HUDEP-2 (cell line): ENCODE data around the gene ADM5.
A peak's percentile ranks its signal among the peaks of the same experiment; 100 is the strongest.

ENCODE experiments used
- DNase-seq, 76 experiments: peaks; one replicate each; lab custom pipeline; 2025; ENCODE audit not compliant: unreplicated experiment in 76 of 76; lab: John Stamatoyannopoulos, UW

Gene ADM5, protein sequence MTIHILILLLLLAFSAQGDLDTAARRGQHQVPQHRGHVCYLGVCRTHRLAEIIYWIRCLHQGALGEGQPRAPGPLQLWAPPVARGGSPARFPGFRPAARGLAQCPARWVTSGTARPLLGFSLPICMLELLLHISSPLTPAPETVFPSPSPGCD

DNA sequence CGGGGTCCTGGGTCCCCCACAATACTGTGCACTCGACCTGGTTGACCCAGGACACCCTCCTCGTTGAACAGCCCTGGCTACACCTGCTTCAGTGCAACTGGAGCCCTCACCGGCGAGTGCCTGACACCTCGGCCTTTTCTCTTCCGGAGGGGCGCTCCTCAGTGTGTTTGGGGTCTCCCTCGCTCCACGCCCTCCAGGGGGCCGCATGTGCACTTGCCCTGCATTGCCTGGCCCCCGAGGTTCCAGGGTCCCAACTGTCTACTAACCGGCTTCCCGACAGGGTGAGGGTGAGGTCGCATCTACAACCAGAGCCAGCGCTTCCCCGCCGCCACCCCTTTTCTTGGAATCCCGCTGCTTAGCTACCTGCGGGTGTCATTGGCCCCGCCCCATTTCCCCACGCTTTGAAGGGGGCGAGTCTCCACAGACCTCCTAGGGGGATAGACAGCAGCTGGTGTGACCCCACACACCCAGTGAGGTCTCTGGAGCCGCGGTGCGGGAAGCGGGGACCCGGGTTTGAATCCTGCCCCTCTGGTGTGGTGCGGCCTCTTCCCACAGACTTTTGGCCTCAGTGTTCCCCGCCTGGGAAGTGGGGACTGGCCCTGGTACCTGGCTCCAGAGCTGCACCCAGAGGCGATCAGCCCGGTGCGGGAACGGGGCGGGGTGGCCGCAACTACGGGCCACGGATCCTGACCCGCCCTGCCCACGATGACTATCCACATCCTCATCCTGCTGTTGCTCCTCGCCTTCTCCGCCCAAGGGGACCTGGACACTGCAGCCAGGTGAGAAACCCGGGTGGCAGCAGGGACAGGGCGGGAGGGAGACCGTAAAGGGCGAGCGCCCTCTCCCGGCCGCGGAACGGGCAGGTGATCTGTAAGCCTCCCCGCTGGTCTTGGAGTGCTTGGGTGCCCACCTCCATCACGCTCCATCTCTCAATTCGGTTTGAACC is at the start of gene ADM5:
ADM5 (plus strand) TSS at position 462 of the 946 bp plus-strand sequence; CDS start at position 706, 244 bp downstream.
- no peak for DNase-seq

DNA sequence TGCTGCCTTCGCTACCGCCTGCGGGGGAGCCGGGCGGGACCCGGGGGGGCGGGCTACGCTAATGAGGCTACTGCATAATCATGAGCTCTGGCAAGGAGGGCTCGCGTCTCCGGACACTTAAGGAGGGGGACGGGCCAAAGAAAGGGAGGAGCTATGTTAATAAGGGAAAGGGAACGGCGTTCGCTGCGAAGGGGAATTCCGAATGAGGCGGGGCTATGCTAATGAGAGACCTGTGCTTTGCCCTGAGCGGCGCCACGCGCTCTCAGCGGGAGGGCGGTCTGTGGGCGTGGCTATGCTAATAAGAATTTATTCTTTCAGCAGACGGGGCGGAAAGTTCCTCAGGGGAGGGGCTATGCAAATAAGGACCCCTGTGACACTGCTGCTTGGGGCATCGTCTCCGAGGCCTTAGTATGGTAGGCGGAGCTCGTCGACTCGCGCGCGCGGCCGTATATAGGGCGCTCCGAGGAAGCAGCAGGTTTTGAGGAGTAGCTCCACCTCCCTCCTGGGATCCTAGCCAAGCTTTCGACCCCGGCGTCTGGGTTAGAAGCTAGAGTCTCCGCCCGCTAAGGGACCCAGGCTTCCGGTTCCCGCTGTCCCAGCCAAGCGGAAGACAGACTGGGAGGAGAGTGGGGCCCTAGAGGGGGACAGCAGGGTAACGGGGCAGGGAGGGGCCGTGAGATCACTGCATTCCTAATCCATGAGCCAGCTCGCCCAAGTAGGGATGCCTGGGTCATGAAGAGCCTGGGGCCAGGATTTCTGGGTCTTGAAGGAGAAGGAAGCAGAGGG is 49.1 kb upstream of the ADM5 start, which contains the start of gene RRAS:
RRAS (minus strand) TSS at position 31 of the 786 bp plus-strand sequence. CDS start 45 bp downstream, outside the sequence.
- peak; percentile 85 to 100 (median 100) for DNase-seq

DNA sequence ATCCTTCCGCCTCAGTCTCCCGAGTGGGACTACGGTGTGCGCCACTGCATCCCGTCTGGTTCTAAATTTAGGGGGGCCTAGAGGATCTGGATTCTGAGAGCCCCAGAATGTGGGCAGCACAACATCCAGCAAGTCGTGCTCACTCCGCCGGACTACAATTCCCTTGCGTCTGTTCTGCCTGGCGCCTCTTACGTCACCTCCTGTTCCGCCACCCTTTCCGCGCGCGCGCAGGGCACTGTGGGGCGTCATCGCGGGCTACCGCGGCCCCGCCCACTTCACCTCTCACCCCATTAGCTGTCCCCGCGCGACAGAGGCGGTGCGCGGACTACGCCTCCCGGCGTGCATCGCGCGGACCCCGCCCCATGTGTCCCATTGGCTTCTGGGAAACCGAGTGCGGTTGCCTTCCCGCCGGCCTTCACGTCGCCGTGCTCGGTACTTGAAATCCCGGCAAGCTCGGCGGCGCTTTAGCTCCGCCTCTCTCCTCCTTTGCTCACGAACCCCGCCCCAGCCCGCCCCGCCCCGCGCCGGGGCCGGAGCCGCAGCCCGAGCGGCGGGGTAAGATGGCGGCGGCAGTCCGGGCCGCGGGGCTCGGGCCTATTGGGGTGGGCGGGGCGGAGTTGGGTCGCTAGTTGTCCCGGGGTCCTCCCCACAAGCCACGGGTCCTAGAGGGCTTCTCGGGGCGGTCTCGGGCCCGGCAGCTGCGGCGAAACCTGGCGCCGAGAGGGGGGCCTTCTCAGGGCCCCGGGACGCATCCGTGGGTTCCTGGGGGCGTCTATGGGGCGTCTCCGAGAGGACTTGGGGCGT is 47.5 kb upstream of the ADM5 start, which contains the start of gene SCAF1:
SCAF1 (plus strand) TSS at position 522 of the 804 bp plus-strand sequence. CDS start 2,818 bp downstream, outside the sequence.
- peak; percentile 84 to 100 (median 100) for DNase-seq

- DNase-seq: peak in 1 of 76 experiments; percentile 35
Observed at GRCh38 chr19:49642492-49643035, 46.8 kb upstream of the ADM5 start.

- DNase-seq: peak in 50 of 76 experiments; percentile 15 to 69 (median 38)
Observed at GRCh38 chr19:49643466-49643865, 45.9 kb upstream of the ADM5 start.

DNA sequence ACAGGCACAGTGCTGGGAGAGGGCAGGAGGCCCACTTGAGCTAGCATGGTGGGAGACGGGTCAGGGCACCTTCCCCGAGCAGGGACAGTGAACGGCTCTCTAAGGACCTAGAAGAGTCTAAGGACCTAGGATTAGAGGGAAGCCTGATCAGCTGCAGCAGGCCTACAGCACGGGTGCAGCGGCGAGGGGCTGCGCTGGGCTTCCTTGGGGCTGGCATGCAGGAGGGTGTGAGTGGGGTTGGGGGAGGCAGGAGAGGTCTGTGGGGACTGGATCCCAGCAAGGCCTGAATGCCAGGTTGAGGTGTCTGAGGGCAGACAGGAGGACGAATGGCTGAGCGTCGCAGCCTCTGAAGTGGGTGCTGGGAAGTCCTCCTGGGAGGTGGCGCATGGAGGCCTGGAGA is 43.8 kb upstream of the ADM5 start:
- DNase-seq: no peak

DNA sequence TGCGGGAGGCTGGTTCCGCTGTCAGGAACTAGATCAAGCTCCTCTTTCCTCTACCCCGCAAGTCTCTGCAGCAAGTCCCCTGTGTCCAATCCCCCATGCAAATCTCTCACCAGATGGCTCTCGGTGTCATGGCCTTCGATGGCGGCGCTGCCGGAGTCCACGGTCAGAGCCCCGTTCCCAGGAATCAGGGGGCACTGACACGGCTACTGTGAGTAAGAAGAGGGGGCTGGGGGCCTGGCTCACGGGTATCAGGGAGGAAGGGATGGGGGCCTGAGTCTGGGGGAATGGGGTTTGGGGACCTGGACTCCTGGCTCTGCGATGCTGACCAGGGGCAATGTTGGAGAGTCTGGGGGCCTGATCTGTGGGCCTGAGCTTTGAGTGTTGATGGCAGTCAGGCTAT is 43.4 kb upstream of the ADM5 start:
- no peak for DNase-seq

DNA sequence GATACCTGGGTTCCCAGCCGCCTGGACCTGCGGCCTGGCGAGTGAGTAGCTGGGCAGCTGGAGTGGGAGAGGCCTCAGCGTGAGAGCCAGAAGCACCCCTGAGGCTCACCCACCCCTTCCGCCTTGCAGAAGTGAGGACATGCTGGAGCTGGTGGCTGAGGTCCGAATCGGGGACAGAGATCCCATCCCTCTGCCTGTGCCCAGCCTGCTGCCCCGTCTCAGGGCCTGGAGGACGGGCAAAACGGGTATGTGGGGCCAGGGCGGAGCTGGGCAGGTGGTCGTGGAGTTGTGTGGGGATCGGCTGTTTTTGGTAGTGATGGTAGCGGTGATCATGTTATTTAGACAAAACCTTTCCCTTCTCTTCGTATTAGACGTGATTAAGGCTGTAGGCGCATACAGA is 42.8 kb upstream of the ADM5 start:
- no peak for DNase-seq

DNA sequence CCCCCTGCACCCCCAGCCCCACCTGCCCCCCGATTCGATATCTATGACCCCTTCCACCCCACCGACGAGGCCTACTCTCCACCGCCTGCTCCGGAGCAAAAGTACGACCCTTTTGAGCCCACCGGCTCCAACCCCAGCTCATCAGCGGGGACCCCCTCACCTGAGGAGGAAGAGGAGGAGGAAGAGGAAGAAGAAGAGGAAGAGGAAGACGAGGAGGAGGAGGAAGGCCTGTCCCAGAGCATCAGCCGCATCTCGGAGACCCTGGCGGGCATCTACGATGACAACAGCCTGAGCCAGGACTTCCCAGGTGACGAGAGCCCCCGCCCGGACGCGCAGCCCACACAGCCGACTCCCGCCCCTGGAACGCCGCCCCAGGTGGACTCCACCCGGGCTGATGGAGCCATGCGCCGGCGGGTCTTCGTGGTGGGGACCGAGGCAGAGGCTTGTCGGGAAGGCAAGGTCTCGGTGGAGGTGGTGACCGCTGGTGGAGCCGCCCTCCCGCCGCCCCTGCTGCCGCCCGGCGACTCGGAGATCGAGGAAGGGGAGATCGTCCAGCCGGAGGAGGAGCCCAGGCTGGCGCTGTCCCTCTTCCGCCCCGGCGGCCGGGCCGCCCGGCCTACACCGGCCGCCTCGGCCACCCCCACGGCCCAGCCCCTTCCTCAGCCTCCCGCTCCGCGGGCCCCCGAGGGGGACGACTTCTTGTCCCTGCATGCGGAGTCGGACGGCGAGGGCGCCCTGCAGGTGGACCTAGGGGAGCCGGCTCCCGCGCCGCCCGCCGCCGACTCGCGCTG is 38.2 kb upstream of the ADM5 start:
- no peak for DNase-seq

DNA sequence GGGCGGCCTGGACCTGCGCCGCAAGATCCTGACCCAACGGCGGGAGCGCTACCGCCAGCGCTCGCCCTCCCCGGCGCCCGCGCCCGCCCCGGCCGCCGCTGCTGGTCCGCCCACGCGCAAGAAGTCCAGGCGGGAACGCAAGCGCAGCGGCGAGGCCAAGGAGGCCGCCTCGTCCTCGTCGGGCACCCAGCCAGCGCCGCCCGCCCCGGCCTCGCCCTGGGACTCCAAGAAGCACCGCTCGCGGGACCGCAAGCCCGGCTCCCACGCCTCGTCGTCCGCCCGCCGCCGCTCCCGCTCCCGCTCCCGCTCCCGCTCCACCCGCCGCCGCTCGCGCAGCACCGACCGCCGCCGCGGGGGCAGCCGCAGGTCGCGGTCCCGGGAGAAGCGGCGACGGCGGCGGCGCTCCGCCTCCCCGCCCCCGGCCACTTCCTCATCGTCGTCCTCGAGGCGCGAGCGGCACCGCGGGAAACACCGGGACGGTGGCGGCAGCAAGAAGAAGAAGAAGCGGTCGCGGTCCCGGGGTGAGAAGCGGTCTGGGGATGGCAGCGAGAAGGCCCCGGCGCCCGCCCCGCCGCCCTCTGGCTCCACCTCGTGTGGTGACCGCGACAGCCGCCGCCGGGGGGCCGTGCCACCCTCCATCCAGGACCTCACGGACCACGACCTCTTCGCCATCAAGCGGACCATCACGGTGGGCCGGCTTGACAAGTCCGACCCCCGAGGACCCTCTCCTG is 37.4 kb upstream of the ADM5 start:
- DNase-seq: no peak

DNA sequence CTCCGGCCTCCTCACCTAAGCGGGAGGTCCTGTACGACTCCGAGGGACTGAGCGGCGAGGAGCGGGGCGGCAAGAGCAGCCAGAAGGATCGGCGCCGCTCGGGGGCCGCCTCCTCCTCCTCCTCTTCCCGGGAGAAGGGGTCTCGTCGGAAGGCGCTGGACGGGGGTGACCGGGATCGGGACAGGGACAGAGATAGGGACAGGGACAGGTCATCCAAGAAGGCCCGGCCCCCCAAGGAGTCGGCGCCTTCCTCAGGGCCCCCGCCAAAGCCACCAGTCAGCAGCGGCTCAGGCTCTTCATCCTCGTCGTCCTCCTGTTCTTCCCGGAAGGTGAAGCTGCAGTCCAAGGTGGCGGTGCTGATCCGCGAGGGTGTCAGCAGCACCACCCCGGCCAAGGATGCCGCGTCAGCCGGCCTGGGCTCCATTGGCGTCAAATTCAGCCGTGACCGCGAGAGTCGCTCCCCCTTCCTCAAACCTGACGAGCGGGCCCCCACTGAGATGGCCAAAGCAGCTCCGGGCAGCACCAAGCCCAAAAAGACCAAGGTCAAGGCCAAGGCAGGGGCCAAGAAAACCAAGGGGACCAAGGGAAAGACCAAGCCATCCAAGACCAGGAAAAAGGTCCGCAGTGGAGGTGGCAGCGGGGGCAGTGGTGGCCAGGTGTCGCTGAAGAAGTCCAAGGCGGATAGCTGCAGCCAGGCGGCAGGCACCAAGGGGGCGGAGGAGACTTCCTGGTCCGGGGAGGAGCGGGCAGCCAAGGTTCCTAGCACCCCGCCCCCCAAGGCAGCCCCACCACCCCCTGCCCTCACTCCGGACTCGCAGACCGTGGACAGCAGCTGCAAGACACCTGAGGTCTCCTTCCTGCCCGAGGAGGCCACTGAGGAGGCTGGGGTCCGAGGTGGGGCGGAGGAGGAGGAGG is 36.6 kb upstream of the ADM5 start:
- DNase-seq: no peak

- no peak for DNase-seq
Observed at GRCh38 chr19:49653466-49653806, 36.0 kb upstream of the ADM5 start.

DNA sequence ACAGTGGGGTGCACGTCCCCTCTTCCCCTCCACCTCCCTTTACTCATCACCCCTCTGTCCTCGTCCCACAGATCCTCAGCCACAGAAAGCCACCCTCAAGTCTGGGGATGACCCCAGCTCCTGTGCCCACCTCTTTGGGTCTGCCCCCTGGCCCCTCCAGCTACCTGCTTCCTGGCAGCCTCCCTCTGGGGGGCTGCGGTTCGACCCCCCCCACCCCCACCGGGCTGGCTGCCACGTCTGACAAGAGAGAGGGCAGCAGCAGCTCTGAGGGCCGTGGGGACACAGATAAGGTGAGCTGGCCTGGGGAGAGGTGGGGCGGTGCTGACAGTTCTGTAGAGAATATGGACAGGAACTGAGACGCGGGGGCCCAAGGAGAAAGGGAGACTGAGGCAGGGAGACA is 34.8 kb upstream of the ADM5 start:
- no peak for DNase-seq

GRCh38 chr19:49655570-49656455 is 33.6 kb upstream of the ADM5 start:
- no peak for DNase-seq

DNA sequence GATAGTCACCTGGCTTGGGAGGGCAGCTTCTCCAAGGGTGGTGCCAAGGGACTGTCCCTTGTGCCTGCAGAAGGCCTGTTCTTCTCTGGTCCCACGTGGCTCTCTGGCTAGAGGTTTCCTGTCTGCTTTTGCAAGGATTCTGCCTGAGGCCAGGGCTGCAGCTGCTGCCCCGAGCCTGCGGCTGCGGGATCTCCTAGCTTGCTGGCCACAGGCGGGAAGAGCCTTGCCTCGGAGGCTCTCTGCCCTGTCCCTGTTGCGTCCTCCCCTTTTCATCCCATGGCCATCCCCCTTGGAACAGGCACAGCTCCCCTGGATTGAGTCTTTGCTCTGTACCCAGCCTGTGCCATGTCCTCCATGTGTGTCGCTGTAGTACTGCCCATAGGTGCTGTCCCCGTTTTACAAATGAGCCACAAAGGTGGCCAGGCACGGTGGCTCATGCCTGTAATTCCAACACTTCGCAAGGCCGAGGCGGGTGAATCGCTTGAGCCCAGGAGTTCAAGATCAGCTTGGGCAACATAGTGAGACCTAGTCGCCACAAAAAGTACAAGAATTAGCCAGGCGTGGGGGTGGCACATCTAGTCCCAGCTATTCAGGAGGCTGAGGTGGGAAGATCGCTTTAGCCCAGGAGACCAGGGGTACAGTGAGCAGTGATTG is 32.8 kb upstream of the ADM5 start:
- no peak for DNase-seq
